ENCODE data around the gene PCYT1A. TPM values are rescaled to one million over a fixed set of nuclear protein-coding genes. Genes with fewer than 3 reads are reported as not detected.
A peak's percentile ranks its signal among the peaks of the same experiment; 100 is the strongest.

The PCYT1A gene
- total and polyA plus RNA-seq, 10 of the 15 experiments (the other 5 are each of a cell fraction or from before 2014, with no cell fraction given) = 10.8 to 64.3 (median 48.6) TPM

- SMC1A ChIA-PET (ENCODE audit: uncharacterized antibody, unreplicated experiment) = interaction anchor here (1.0 to 2.0 kb wide), 4 partner anchors 10 to 43 kb away, joined by 3 to 5 read pairs (median 4); partner anchors contain the start of gene DYNLT2B
- H3K4me2 ChIP-seq (ENCODE audit: control insufficient read depth, insufficient read depth) = peak overlapping the region; percentile 65
- RAD21 ChIA-PET (ENCODE audit: unreplicated experiment) = interaction anchor here (1.3 kb wide), 1 partner anchor 43 kb away, joined by 3 read pairs; the partner anchor contains the start of gene DYNLT2B
- peak overlapping the region; percentile 21; the same call in 1 of the 2 replicates for H3K9ac ChIP-seq (ENCODE audit: control insufficient read depth, insufficient read depth, low read length)
- no peak overlapping the region for H2AFZ ChIP-seq (ENCODE audit: control insufficient read depth, low read depth, low read length)
- H3K36me3 ChIP-seq (ENCODE audit: control insufficient read depth in 2 of 2, insufficient read depth in 2 of 2, low read length in 1 of 2) = peaks cover 0 to 8% of the 10 kb centered on the region in 2 experiments; a peak in 3 of 4 replicates
- intact Hi-C loops (cut with micrococcal nuclease; ENCODE audit: unreplicated experiment) = no loop called here
- peak; percentile 84 for DNase-seq (ENCODE audit: low read depth, low spot score)
- CTCF ChIA-PET = no interaction called here
- no peaks in the 10 kb centered on the region for H3K27me3 ChIP-seq (replicated peaks in 1 of 2; ENCODE audit: control insufficient read depth in 2 of 2, insufficient read depth in 2 of 2, low read length in 1 of 2)
- H4K20me1 ChIP-seq (ENCODE audit: control insufficient read depth, insufficient read depth) = no peaks in the 10 kb centered on the region
- ATAC-seq = peak; percentile 95
- BruUV-seq (replicated peaks) = no TSS peak
- H3K27ac ChIP-seq (ENCODE audit: control insufficient read depth, insufficient read depth) = peak overlapping the region; percentile 63
- peaks cover 58% of the 10 kb centered on the region for H3K79me2 ChIP-seq (ENCODE audit: control insufficient read depth, insufficient read depth, low read length)
- POLR2A ChIA-PET = interaction anchor here (0.6 to 1.2 kb wide), 3 partner anchors 16 to 136 kb away, joined by 3 to 5 read pairs (median 3); no protein-coding TSS in a partner anchor
- H3K4me3 ChIP-seq = peak overlapping the region; percentile 37
- in situ Hi-C loops (cut with MboI) = no loop called here
- H3K9me3 ChIP-seq (replicated peaks; ENCODE audit: control insufficient read depth, insufficient read depth, low read length) = no peaks in the 10 kb centered on the region; the same call in 2 of the 3 replicates
- peaks cover 42% of the 10 kb centered on the region for H3K4me1 ChIP-seq (ENCODE audit: control insufficient read depth, insufficient read depth, low read length)
- 1% methylated on average over 5 of the region's 5 CpGs for WGBS (ENCODE audit: insufficient coverage, insufficient replicate concordance, low lambda C conversion rate, missing lambda C conversion rate)
- FAIRE-seq = peak; percentile 84
- TF ChIP-seq ZZZ3 (IDR thresholded peaks at IDR 0.05; ENCODE audit: control insufficient read depth, insufficient read length, low read depth) (no peak), SRF (IDR thresholded peaks at IDR 0.05; ENCODE audit: low read depth in 2 of 2, low read length in 2 of 2) (no peak), RELB (IDR thresholded peaks at IDR 0.05; ENCODE audit: low read depth) (peak; percentile 45; the same call in 1 of the 2 replicates), JUNB (IDR thresholded peaks at IDR 0.05) (peak; percentile 69), ZBED1 (IDR thresholded peaks at IDR 0.05; ENCODE audit: borderline replicate concordance) (no peak), CREM (IDR thresholded peaks at IDR 0.05; ENCODE audit: low read depth) (peak; percentile 69; the same call in 1 of the 2 replicates), FOS (IDR thresholded peaks at IDR 0.05; ENCODE audit: borderline replicate concordance, extremely low read depth, insufficient read length) (no peak), POLR2AphosphoS5 (IDR thresholded peaks at IDR 0.05; ENCODE audit: low read length) (0 out of 2 replicates have a peak, but pooled peaks have one; percentile 43), PML (IDR thresholded peaks at IDR 0.05; ENCODE audit: low read length) (peak; percentile 71), ZNF384 (IDR thresholded peaks at IDR 0.05; ENCODE audit: borderline replicate concordance, low read depth, low read length) (peak; percentile 71), DPF2 (IDR thresholded peaks at IDR 0.05) (0 out of 2 replicates have a peak, but pooled peaks have one; percentile 10), CHD1 (IDR thresholded peaks at IDR 0.05; ENCODE audit: low read depth, low read length) (no peak), POU2F2 (IDR thresholded peaks at IDR 0.05; ENCODE audit: borderline replicate concordance, low read depth, low read length) (peak; percentile 33; the same call in 1 of the 3 replicates), CREB1 (IDR thresholded peaks at IDR 0.05; ENCODE audit: low read depth) (peak; percentile 71), YY1 (IDR thresholded peaks at IDR 0.05; ENCODE audit: low read depth, low read length) (peak; percentile 75), CBX5 (IDR thresholded peaks at IDR 0.05; ENCODE audit: low read depth) (0 out of 2 replicates have a peak, but pooled peaks have one; percentile 15), NFIC (IDR thresholded peaks at IDR 0.05; ENCODE audit: low read depth, low read length) (peak; percentile 40; the same call in 1 of the 2 replicates), POLR2A (IDR thresholded peaks at IDR 0.05; ENCODE audit: low read depth, low read length) (peak; percentile 63)
- TF ChIP-seq, protein P1, sequence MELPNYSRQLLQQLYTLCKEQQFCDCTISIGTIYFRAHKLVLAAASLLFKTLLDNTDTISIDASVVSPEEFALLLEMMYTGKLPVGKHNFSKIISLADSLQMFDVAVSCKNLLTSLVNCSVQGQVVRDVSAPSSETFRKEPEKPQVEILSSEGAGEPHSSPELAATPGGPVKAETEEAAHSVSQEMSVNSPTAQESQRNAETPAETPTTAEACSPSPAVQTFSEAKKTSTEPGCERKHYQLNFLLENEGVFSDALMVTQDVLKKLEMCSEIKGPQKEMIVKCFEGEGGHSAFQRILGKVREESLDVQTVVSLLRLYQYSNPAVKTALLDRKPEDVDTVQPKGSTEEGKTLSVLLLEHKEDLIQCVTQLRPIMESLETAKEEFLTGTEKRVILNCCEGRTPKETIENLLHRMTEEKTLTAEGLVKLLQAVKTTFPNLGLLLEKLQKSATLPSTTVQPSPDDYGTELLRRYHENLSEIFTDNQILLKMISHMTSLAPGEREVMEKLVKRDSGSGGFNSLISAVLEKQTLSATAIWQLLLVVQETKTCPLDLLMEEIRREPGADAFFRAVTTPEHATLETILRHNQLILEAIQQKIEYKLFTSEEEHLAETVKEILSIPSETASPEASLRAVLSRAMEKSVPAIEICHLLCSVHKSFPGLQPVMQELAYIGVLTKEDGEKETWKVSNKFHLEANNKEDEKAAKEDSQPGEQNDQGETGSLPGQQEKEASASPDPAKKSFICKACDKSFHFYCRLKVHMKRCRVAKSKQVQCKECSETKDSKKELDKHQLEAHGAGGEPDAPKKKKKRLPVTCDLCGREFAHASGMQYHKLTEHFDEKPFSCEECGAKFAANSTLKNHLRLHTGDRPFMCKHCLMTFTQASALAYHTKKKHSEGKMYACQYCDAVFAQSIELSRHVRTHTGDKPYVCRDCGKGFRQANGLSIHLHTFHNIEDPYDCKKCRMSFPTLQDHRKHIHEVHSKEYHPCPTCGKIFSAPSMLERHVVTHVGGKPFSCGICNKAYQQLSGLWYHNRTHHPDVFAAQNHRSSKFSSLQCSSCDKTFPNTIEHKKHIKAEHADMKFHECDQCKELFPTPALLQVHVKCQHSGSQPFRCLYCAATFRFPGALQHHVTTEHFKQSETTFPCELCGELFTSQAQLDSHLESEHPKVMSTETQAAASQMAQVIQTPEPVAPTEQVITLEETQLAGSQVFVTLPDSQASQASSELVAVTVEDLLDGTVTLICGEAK (IDR thresholded peaks at IDR 0.05; ENCODE audit: borderline replicate concordance) = peak; percentile 30; the same call in 1 of the 2 replicates
- TF ChIP-seq, protein P2, sequence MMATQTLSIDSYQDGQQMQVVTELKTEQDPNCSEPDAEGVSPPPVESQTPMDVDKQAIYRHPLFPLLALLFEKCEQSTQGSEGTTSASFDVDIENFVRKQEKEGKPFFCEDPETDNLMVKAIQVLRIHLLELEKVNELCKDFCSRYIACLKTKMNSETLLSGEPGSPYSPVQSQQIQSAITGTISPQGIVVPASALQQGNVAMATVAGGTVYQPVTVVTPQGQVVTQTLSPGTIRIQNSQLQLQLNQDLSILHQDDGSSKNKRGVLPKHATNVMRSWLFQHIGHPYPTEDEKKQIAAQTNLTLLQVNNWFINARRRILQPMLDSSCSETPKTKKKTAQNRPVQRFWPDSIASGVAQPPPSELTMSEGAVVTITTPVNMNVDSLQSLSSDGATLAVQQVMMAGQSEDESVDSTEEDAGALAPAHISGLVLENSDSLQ (IDR thresholded peaks at IDR 0.05) = peak; percentile 78; the same call in 1 of the 2 replicates
These were observed 12.9 kb downstream of the PCYT1A start for GRCh38 chr3:196274585-196274984.

All from GM12878 (cell line).